Activated naive CD4-positive, alpha-beta T cell treated with Interleukin-2 at 50 U/mL for 16 hours (primary cell): ENCODE measurements around the gene DCLRE1B.
A peak's percentile ranks its signal among the peaks of the same experiment; 100 is the strongest.

ENCODE experiments used
- DNase-seq: peaks from one replicate; pipeline ENCODE4 v3.0.0-alpha.2; 2020

DCLRE1B gene

GRCh38 chr1:113887402-113888175, 17.5 kb upstream of the DCLRE1B start, which contains the start of gene BCL2L15:
BCL2L15 (minus strand) TSS chr1:113887581; CDS start chr1:113887375, 206 bp downstream.
- DNase-seq: no peak

GRCh38 chr1:113890816-113891215, 14.3 kb upstream of the DCLRE1B start:
- no peak for DNase-seq

GRCh38 chr1:113891631-113892220, 13.4 kb upstream of the DCLRE1B start:
- DNase-seq: no peak

- DNase-seq: no peak
These were observed 11.9 kb upstream of the DCLRE1B start for GRCh38 chr1:113893267-113893666.

DNA sequence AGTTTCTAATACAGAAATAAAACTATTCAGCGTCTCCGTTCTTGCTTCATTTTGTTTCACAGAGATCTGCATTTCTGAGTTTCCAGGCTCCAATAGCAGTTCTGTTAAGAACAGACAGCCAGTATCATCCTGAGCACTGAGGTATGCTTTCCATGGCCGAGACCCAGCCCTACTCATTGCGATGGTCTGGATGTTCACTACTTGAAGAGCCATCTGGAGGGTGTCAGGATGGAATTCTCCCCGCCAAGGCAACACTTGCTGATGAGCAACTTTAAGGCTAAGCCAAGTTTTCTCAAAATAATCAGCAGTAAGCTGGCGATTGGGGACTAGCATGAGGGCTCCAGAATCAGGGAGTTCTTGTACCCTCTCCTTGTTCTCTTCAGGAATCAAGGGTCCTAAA, 10.0 kb upstream of the DCLRE1B start:
- no peak for DNase-seq

GRCh38 chr1:113895961-113896360, 9.2 kb upstream of the DCLRE1B start:
- no peak for DNase-seq

DNA sequence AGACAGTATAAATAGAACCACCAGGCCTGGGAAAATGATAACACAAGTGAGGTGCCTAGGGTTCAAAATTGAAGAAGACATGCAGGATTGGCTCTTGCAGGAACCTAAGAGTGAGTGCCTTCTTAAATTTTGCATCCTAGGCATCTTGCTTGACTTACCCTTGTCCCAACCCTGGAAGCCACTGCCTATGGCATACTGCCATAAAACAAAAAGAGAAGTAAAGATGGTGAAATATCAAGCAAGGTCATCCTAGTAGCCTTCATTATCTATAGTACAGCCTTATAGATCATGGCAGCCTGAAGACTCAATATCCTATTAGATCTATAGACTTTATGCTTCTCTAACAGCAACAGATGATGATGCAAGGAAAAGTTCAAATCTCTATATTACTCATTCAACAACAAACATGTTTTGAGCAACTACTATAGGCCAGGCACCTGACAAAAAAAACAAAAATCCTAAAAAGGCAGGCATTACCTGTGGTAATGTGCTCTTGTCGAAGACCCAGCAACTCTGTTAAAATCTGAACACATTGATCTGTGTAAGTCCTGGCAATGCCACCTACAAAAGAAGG, 6.8 kb upstream of the DCLRE1B start:
- DNase-seq: no peak

- DNase-seq: no peak
These were observed 6.0 kb upstream of the DCLRE1B start for GRCh38 chr1:113899111-113899510.

DNA sequence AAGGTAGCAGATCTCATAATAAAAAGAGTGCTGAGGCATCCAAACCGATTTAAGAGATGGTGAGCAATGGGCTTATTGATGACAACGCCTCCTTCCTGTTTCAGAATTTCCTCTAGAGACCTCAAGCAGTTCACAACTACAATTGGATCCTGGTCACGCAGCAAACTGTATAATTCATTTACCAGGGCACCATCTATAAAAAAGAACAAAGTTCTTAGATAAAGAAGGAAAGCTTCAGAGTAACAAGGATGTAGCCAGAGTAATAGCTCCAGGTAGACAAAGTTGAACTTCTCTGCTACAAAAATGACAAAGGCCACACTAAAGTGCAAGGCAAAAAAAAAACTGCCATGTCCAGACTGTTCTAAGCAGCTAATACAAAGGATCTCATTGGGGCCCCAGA, 3.9 kb upstream of the DCLRE1B start:
- DNase-seq: no peak

- peak; percentile 28 for DNase-seq
These were observed 1.4 kb upstream of the DCLRE1B start for GRCh38 chr1:113903501-113904292.

- no peak for DNase-seq
These were observed 843 bp upstream of the DCLRE1B start for GRCh38 chr1:113904293-113904673.

DNA sequence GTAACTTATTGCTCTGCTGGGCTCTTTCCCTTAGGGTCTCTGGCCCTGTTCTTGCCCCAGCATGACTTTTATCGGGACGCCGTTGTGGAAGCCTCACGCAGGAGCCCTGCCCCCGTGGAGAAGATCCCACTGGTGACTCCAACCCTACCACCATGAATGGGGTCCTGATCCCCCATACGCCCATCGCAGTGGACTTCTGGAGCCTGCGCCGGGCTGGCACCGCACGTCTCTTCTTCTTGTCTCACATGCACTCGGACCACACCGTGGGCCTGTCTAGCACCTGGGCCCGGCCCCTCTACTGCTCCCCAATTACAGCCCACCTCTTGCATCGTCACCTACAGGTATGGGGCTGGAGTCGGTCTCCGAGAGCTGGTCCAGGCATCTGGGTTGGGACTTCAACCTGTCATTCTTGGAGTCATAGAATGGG, 322 bp downstream of the DCLRE1B start:
- DNase-seq: no peak

- no peak for DNase-seq
These were observed 7.6 kb downstream of the DCLRE1B start for GRCh38 chr1:113912594-113913311.

- no peak for DNase-seq
These were observed 8.2 kb downstream of the DCLRE1B start for GRCh38 chr1:113913312-113913668.

DNA sequence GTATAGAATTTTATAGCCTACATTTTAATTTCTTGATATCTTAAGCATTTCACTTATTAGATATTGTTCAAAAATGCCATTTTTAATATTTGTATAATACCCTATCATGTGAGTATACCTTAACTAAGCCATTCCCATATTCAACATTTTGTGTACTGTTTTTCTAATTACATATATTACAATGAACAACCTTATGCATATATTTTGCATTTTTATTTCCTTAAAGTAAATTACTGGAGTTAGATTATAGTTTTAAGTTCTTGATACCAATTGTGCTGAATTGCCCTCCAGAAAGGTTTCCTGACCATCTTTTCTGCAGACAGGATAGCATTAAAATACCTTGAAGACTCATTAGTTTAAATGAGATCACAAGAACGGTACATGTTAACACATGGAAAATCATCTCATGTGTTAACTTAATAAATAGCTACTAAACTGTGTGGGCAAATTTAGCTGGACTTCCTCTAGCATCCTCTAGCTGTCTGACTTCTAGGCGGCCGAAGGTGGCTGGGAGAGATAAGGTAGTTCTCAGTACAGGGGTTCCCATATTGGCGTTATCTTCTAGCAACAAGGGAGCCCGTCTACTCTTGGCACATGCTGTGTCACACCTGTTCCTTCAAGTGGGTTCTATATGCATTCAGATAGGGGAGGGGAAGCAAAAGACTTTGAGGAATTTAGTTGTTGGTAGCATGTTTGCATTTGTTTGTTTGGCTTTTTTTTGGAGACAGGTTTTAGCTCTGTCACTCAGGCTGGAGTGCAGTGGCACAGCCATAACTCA, 8.9 kb downstream of the DCLRE1B start:
- DNase-seq: no peak

- DNase-seq: no peak
These were observed 11.8 kb downstream of the DCLRE1B start for GRCh38 chr1:113916974-113917373.

- DNase-seq: no peak
These were observed 12.4 kb downstream of the DCLRE1B start for GRCh38 chr1:113917400-113918082.

GRCh38 chr1:113918243-113918642, 13.1 kb downstream of the DCLRE1B start:
- no peak for DNase-seq

DNA sequence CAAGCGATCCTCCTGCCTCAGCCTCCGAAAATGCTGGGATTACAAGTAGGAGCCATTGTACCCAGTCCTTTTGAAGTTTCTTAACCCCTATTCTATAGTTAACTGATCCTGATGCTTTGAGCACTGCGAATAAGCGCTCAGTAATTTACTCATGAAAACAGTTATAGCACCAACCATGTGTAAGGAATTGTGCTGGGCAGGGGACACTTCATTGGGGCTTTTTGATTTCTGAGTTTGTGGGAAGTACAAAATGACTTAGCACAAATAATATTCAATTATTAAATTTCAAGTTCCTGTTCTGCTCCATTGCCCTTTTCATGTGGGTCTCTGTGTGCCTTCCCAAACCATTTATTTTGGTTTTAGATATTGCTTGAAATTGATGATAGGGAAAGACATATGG, 17.8 kb downstream of the DCLRE1B start:
- DNase-seq: no peak

- DNase-seq: no peak
These were observed 19.3 kb downstream of the DCLRE1B start for GRCh38 chr1:113924473-113924872.

GRCh38 chr1:113928187-113928930, 23.2 kb downstream of the DCLRE1B start:
- no peak for DNase-seq
